ENCODE measurements around the gene GCNT3.

Gene GCNT3

GRCh38 chr15:59611276-59612260, at the start of gene GCNT3:
TSS of gene GCNT3 (plus strand) at chr15:59611783. CDS start at chr15:59618239, 6,456 bp downstream.
- DNase-seq: peak; percentile 5

GRCh38 chr15:59562448-59563186, 49.0 kb upstream of the GCNT3 start:
- DNase-seq: no peak

- no peak for DNase-seq
Measured at GRCh38 chr15:59565299-59565698, 46.3 kb upstream of the GCNT3 start.

- DNase-seq: peak; percentile 3
Measured at GRCh38 chr15:59567324-59567723, 44.3 kb upstream of the GCNT3 start.

GRCh38 chr15:59569477-59569876, 42.1 kb upstream of the GCNT3 start:
- no peak for DNase-seq

GRCh38 chr15:59570315-59570714, 41.3 kb upstream of the GCNT3 start:
- DNase-seq: peak; percentile 3

GRCh38 chr15:59571606-59572005, 40.0 kb upstream of the GCNT3 start:
- DNase-seq: no peak

- DNase-seq: no peak
Measured at GRCh38 chr15:59583088-59583487, 28.5 kb upstream of the GCNT3 start.

GRCh38 chr15:59587085-59587826, 24.3 kb upstream of the GCNT3 start:
- no peak for DNase-seq

- DNase-seq: no peak
Measured at GRCh38 chr15:59590027-59590426, 21.6 kb upstream of the GCNT3 start.

- DNase-seq: no peak
Measured at GRCh38 chr15:59591356-59591755, 20.2 kb upstream of the GCNT3 start.

- DNase-seq: peak; percentile 56
Measured at GRCh38 chr15:59594493-59594942, 17.1 kb upstream of the GCNT3 start.

- no peak for DNase-seq
Measured at GRCh38 chr15:59594991-59595390, 16.6 kb upstream of the GCNT3 start.

GRCh38 chr15:59595434-59595915, 16.1 kb upstream of the GCNT3 start:
- no peak for DNase-seq

GRCh38 chr15:59596640-59597039, 14.9 kb upstream of the GCNT3 start:
- DNase-seq: no peak

- DNase-seq: no peak
Measured at GRCh38 chr15:59598461-59598860, 13.1 kb upstream of the GCNT3 start.

- no peak for DNase-seq
Measured at GRCh38 chr15:59605994-59606393, 5.6 kb upstream of the GCNT3 start.

GRCh38 chr15:59609730-59610712, 1.6 kb upstream of the GCNT3 start:
- DNase-seq: no peak

- DNase-seq: no peak
Measured at GRCh38 chr15:59614153-59614552, 2.6 kb downstream of the GCNT3 start.

GRCh38 chr15:59615661-59616060, 4.1 kb downstream of the GCNT3 start:
- no peak for DNase-seq

- DNase-seq: no peak
Measured at GRCh38 chr15:59616379-59616778, 4.8 kb downstream of the GCNT3 start.

GRCh38 chr15:59618406-59618805, 6.8 kb downstream of the GCNT3 start:
- DNase-seq: no peak
